GM23248 (cell line): ENCODE results near the gene SH3RF3. TPM values are rescaled to one million over a fixed set of nuclear protein-coding genes. Genes with fewer than 3 reads are reported as not detected.

Experiments used
- DNase-seq: peaks from one replicate; pipeline ENCODE4 v3.0.0-alpha.2; 2015
- H2AFZ ChIP-seq: fragments of 200-600 bp; sonication (generic); 2 replicates; pipeline ENCODE4 v1.6.1; 2016; ENCODE audit warnings: antibody characterized with exemption
- H3F3A ChIP-seq: fragments of 200-600 bp; sonication (generic); 2 replicates; pipeline ENCODE4 v1.6.1; 2016; ENCODE audit warnings: mild to moderate bottlenecking, antibody characterized with exemption, mixed run types; ENCODE audit not compliant: insufficient read depth
- H3K27ac ChIP-seq: fragments of 200-600 bp; sonication (generic); 2 replicates; pipeline ENCODE4 v1.5.1; 2016; ENCODE audit warnings: mild to moderate bottlenecking
- H3K27me3 ChIP-seq: fragments of 200-600 bp; sonication (generic); replicated peaks from 2 replicates; pipeline ENCODE4 v1.6.1; 2016; ENCODE audit warnings: mild to moderate bottlenecking; ENCODE audit not compliant: insufficient read depth
- H3K36me3 ChIP-seq: fragments of 200-600 bp; sonication (generic); 2 replicates; pipeline ENCODE4 v1.6.1; 2016; ENCODE audit warnings: low read depth, mild to moderate bottlenecking
- H3K4me1 ChIP-seq: fragments of 200-600 bp; sonication (generic); 2 replicates; pipeline ENCODE4 v1.6.1; 2016; ENCODE audit warnings: mild to moderate bottlenecking; ENCODE audit not compliant: insufficient read depth
- H3K4me2 ChIP-seq: fragments of 200-600 bp; sonication (generic); one replicate; pipeline ENCODE4 v1.6.1; 2016; ENCODE audit warnings: mild to moderate bottlenecking; ENCODE audit not compliant: unreplicated experiment
- H3K4me3 ChIP-seq: fragments of 200-600 bp; sonication (generic); 2 replicates; pipeline ENCODE4 v1.5.1; 2016; ENCODE audit warnings: mild to moderate bottlenecking
- H3K79me2 ChIP-seq: fragments of 200-600 bp; sonication (generic); 2 replicates; pipeline ENCODE4 v1.6.1; 2016; ENCODE audit warnings: mild to moderate bottlenecking; ENCODE audit not compliant: insufficient read depth
- H3K9ac ChIP-seq: fragments of 200-600 bp; sonication (generic); 2 replicates; pipeline ENCODE4 v1.6.1; 2016; ENCODE audit warnings: mild to moderate bottlenecking
- H3K9me2 ChIP-seq: fragments of 200-600 bp; sonication (generic); 2 replicates; pipeline ENCODE4 v1.6.1; 2016; ENCODE audit warnings: mixed run types, mild to moderate bottlenecking, moderate library complexity; ENCODE audit not compliant: insufficient read depth
- H3K9me3 ChIP-seq: fragments of 200-600 bp; sonication (generic); one replicate; pipeline ENCODE4 v1.6.1; 2017; ENCODE audit warnings: low read depth
- H4K20me1 ChIP-seq: fragments of 200-600 bp; sonication (generic); 2 replicates; pipeline ENCODE4 v1.6.0; 2016; ENCODE audit not compliant: insufficient read depth
- EZH2 ChIP-seq: fragments of 200-600 bp; sonication (generic); IDR thresholded peaks from 2 replicates; pipeline ENCODE4 v1.6.1; 2018; ENCODE audit warnings: antibody characterized with exemption, mild to moderate bottlenecking; ENCODE audit not compliant: insufficient read depth, poor library complexity, severe bottlenecking
- EZH2phosphoT487 ChIP-seq: fragments of 200-600 bp; sonication (generic); IDR thresholded peaks from 2 replicates; pipeline ENCODE4 v1.6.1; 2018; ENCODE audit warnings: antibody characterized with exemption, moderate library complexity, mild to moderate bottlenecking, low read depth; ENCODE audit not compliant: insufficient read depth
- WGBS, 2 experiments: methylation state at CpG; one replicate each; pipeline ENCODE4 v1.1.6; 2015 to 2017; ENCODE audit warnings: low lambda C conversion rate in 2 of 2, low coverage in 1 of 2; ENCODE audit errors: missing lambda C conversion rate in 2 of 2; 5-methylcytosine and 5-hydroxymethylcytosine counted together
- in situ Hi-C: fragments of 300-500 bp; cut with MboI; formaldehyde crosslinking; loops from 2 replicates; pipeline ENCODE4 v1.15.0; 2020
- polyA plus RNA-seq: library from polyadenylated mRNA; unstranded; fragments of >200 nt; fragmentation: Nextera tagmentation; extraction: Ambion mirVana; gene quantifications from 2 replicates; pipeline ENCODE4 v1.2.1, GENCODE V29; 2016
- total RNA-seq: library from RNA; depleted of rRNA; stranded (reverse); fragments of >200 nt; shearing (Covaris generic); gene quantifications from 2 replicates; pipeline ENCODE4 v1.2.3, GENCODE V29; 2014

SH3RF3 gene
- total and polyA plus RNA-seq, 2 experiments from 2014 or later: 1.5 to 5.2 TPM

GRCh38 chr2:109423556-109424359, 294.8 kb downstream of the SH3RF3 start:
- no peaks in the 10 kb centered on the region; the same call in 1 of the 2 replicates for H3F3A ChIP-seq
- H3K4me1 ChIP-seq: peaks cover 6% of the 10 kb centered on the region; the same call in 1 of the 2 replicates
- no peaks in the 10 kb centered on the region for H3K9me2 ChIP-seq
- 93 to 94% methylated on average over 22 of the region's 22 CpGs for WGBS, 2 experiments
- H3K79me2 ChIP-seq: no peaks in the 10 kb centered on the region
- H3K4me3 ChIP-seq: no peak overlapping the region
- H3K27me3 ChIP-seq: no peaks in the 10 kb centered on the region
- H3K36me3 ChIP-seq: no peaks in the 10 kb centered on the region
- H4K20me1 ChIP-seq: no peaks in the 10 kb centered on the region
- in situ Hi-C loops: no loop called here
- H3K9ac ChIP-seq: no peak overlapping the region
- H2AFZ ChIP-seq: no peak overlapping the region
- no peak overlapping the region for H3K27ac ChIP-seq
- no peak for DNase-seq
- H3K9me3 ChIP-seq: no peaks in the 10 kb centered on the region
- no peak overlapping the region for H3K4me2 ChIP-seq
- TF ChIP-seq EZH2 (no peak), EZH2phosphoT487 (no peak)

- H3K9me3 ChIP-seq: no peaks in the 10 kb centered on the region
- no peaks in the 10 kb centered on the region for H3F3A ChIP-seq
- H3K27me3 ChIP-seq: no peaks in the 10 kb centered on the region
- no peaks in the 10 kb centered on the region for H4K20me1 ChIP-seq
- no peak overlapping the region for H3K4me2 ChIP-seq
- H3K36me3 ChIP-seq: no peaks in the 10 kb centered on the region
- H3K9me2 ChIP-seq: no peaks in the 10 kb centered on the region
- DNase-seq: no peak
- no peaks in the 10 kb centered on the region for H3K79me2 ChIP-seq
- TF ChIP-seq EZH2phosphoT487: no peak
- no peak for TF ChIP-seq EZH2
- H3K27ac ChIP-seq: no peak overlapping the region
- H2AFZ ChIP-seq: no peak overlapping the region
- H3K4me1 ChIP-seq: 0 out of 2 replicates have a peak, but pooled peaks cover 1% of the 10 kb centered on the region
- WGBS, 2 experiments: 91 to 95% methylated on average over 3 of the region's 3 CpGs
- no peak overlapping the region for H3K4me3 ChIP-seq
- in situ Hi-C loops: no loop called here
- H3K9ac ChIP-seq: no peak overlapping the region
Observed at GRCh38 chr2:109425411-109425810, 296.4 kb downstream of the SH3RF3 start.

GRCh38 chr2:109427661-109428091, 298.7 kb downstream of the SH3RF3 start:
- Histone ChIP-seq H2AFZ (no peak overlapping the region), H3K27ac (no peak overlapping the region), H3K9me3 (no peaks in the 10 kb centered on the region), H3F3A (no peaks in the 10 kb centered on the region), H3K4me1 (no peaks in the 10 kb centered on the region), H3K9ac (no peak overlapping the region), H3K79me2 (no peaks in the 10 kb centered on the region), H3K4me2 (no peak overlapping the region), H4K20me1 (no peaks in the 10 kb centered on the region), H3K4me3 (no peak overlapping the region), H3K27me3 (no peaks in the 10 kb centered on the region), H3K36me3 (no peaks in the 10 kb centered on the region), H3K9me2 (no peaks in the 10 kb centered on the region)
- in situ Hi-C loops: no loop called here
- TF ChIP-seq EZH2 (no peak), EZH2phosphoT487 (no peak)
- 86 to 93% methylated on average over 4 to 11 of the region's 11 CpGs for WGBS, 2 experiments
- DNase-seq: no peak

- H3K27ac ChIP-seq: no peak overlapping the region
- H3K4me1 ChIP-seq: no peaks in the 10 kb centered on the region
- H3K4me3 ChIP-seq: no peak overlapping the region
- H3F3A ChIP-seq: no peaks in the 10 kb centered on the region
- H2AFZ ChIP-seq: no peak overlapping the region
- DNase-seq: no peak
- WGBS, 2 experiments: 84 to 91% methylated on average over 11 to 12 of the region's 12 CpGs
- no peak for TF ChIP-seq EZH2
- TF ChIP-seq EZH2phosphoT487: no peak
- H3K9ac ChIP-seq: no peak overlapping the region
- in situ Hi-C loops: no loop called here
- H3K9me3 ChIP-seq: no peaks in the 10 kb centered on the region
- no peaks in the 10 kb centered on the region for H4K20me1 ChIP-seq
- H3K4me2 ChIP-seq: no peak overlapping the region
- no peaks in the 10 kb centered on the region for H3K79me2 ChIP-seq
- no peaks in the 10 kb centered on the region for H3K9me2 ChIP-seq
- no peaks in the 10 kb centered on the region for H3K36me3 ChIP-seq
- no peaks in the 10 kb centered on the region for H3K27me3 ChIP-seq
Observed at GRCh38 chr2:109428281-109428680, 299.3 kb downstream of the SH3RF3 start.
